GOT3 (cell line): ENCODE data around the gene KXD1.
"Not testable (repeated sequence)": the region's sequence is repeated elsewhere in the genome, so short reads cannot be mapped to it uniquely, and the experiment has no call there.

Experiments used
- DNase-seq: peaks from one replicate; lab custom pipeline; 2025; ENCODE audit warnings: mixed read lengths; lab: John Stamatoyannopoulos, UW

Gene KXD1

DNA sequence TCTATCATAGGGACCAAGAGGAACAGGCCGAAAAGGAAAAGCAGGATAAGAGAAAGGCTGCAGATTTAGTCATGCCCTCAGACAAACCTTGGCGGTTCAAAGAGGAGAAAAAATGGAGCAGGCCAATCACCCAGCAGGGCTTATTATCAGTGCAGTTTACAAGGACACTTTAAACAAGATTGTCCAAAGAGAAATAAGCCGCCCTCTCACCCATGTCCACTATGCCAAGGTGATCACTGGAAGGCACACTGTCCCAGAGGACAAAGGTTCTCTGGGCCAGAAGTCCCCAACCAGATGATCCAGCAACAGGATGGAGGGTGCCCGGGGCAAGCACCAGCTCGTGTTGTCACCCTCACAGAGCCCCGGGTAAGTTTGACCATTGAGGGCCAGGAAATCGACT, 22.6 kb downstream of the KXD1 start:
- DNase-seq = no peak

DNA sequence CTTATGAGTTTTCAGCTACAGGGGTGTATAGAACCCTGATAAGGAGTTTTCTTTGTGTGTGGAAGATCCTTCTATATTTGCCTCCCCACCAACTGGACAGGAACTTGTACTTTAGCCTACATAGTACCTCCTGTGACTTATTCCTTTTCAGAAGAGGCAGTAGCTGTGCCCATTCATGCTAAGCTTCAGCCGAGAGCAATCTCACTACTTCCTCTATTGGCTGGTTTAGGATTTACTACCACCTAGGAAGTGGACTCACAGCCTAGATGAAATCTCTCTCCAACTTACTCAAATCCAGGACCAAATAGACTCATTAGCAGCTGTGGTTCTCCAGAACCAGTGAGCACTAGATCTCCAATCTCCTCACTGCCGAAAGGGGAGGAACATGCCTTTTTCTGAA, 28.6 kb downstream of the KXD1 start:
- DNase-seq = no peak

DNA sequence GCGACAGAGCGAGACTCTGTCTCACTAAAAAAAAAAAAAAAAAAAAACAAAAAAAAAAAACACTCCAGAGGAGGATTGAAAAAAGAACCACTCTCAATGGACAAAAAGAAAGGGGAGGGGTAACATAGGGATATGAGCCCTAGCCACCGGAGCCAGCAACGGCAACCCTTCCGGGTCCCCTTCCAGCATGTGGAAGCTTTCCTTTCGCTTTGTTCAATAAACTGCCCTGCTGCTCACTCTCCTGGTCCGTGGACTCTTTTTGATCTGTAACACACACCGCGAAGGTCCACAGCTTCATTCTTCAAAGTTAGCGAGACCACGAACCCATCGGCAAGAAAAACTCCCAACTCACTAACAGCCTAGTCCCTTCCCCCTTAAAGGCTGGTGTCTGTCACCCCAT, 29.9 kb downstream of the KXD1 start:
- DNase-seq = no peak

DNA sequence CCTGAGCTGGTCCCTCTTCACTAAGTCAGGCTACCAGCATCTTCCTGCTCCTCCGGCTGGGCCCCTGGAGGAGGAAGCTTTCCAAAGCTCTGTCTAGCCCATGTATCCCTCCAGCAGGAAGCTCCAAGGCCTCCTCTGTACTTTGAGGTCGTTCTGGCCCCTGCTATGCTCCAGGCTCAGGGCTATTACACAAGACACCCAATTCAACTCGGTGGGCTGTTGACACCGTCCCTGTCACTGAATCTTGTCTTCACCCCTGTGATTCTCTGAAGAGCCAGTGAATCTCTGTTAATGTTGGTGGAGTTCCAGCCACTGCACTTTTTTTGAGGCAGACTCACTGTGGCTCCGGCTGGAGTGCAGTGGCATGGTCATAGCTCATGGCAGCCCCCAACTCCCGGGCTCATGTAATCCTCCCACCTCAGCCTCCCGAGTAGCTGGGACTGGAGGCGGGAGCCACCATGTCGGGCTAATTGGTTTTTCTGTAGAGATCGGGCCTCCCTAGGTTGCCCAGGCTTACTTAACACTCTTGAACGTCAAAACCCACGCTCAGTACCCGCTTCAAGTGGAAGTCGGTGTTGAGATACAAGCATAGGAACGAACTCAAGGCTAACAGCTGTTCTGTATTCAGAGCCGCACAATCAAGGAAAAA, 30.4 kb downstream of the KXD1 start:
- no peak for DNase-seq

DNA sequence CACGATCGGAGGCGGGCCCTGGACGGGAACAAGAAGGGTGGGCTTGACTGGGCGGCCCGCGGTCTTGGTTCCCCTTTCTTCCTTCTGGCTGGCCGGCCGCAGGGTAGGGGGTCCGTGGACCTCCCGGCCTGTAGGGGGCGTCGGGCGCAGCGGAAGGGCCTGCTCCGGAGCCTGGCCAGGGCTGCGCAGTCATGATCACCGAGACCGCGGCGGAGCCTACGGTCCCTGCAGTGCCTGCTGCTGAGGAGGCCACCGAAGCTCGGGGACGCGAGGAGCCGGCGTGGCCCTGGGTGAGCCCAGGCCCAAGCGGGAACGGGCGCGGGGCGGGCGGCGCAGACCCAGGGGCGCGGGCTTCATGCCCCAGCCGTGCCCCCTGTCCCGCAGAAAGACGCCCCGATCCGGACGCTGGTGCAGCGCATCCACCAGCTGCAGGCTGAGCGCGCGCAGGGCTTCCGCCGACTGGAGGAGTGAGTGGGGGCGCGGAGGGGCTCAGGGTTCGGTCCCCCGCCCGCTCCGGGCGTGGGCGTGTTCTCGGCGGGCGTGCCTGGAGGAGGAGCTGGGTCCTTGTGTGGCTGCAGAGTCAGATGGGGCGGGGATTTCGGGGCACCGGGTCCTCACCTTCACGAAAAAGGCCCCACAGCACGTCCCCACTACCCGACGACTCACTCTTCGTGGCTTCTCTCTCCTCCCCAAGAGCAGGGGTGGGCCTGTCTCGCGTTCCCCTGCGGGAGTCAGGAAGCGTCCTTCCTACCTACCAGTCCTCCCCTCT, 31.1 kb downstream of the KXD1 start, which contains the start of gene REX1BD:
TSS of gene REX1BD (plus strand) at position 188 of the 769 bp plus-strand sequence. CDS start at position 192, 4 bp downstream.
- DNase-seq = peak; percentile 70

DNA sequence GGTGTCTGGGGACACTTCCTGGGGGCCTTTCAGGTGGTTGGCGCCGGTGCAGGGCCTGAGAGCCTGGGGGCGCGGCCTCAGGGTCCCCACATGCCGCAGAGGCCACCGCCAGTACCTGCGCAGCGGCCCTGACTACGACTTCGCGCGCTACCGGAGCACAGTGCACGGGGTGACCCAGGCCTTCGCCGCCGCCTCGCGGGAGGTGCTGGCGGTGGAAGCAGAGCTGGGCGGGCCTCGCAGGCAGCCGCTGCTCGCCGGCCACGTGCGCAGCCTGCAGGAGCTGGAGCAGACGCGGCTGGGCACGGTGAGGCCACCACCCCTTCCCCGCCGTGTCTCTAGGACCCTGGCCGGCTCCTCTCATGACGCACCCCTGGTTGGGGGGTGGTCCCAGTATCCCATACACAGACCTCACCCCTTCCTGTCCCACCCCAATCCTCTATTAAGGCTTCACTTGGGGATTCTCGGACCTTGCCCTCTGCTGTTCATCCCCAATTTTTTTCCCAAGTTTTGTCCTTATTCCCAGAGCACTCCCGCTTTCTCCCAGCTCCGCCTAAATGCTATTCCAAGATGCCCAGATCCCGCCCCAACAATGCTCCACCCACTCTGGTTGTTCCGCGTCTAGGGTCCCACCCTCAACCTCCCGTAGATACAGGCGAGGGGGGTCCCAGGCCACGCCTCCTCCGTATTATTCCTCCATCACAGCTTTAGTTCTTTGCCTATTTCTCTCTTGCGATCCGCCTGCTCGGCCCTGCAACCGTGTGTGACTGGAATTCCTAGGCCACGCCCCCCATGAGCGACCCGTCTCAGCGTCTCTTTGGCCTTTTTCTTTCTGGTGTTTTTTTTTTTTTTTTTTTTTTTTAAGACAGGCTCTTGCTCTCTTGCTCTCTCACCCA, 32.0 kb downstream of the KXD1 start:
- peak; percentile 32 for DNase-seq

DNA sequence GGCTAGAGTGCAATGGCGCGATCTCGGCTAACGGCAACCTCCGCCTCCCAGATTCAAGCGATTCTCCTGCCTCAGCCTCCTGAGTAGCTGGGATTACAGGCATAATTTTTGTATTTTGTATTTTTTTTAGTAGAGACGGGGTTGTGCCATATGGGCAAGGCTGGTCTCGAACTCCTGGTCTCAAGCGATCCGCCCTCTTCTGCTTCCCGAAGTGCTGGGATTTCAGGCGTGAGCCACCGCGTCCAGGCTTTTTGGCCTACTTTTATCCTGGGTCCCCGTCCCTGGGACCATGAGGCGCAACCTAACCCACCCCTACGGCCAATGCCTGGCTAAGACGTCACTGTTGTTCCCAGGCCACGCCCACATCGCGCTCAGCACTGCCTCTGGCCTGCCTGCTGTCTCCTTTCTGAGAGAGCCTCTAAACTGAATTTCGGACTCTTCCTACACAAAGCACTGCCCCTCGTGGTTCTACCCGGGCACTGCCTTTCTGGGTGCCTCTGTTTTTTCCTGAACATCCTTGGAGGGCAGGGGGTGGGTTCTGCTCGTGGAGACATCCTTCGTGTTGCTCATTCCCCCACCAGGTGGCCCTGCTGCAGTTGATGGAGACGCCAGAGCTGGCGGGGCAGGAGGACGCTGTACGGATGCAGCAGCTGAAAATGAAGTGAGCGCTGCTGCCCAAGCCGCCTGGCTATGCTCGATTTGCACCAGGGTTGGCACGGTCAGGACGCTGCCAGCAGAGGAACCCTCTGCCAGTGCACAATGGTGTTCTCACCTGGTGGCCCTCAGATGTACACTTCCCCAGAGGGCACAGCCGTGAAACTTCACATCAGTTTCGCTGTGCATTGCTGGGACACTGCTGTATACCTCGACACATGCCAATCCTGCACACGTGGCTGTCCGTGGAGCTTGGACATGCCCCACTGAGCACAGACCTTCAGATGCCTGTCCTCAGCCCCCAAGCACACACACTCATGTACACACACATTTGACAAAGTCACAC, 32.9 kb downstream of the KXD1 start:
- no peak for DNase-seq

DNA sequence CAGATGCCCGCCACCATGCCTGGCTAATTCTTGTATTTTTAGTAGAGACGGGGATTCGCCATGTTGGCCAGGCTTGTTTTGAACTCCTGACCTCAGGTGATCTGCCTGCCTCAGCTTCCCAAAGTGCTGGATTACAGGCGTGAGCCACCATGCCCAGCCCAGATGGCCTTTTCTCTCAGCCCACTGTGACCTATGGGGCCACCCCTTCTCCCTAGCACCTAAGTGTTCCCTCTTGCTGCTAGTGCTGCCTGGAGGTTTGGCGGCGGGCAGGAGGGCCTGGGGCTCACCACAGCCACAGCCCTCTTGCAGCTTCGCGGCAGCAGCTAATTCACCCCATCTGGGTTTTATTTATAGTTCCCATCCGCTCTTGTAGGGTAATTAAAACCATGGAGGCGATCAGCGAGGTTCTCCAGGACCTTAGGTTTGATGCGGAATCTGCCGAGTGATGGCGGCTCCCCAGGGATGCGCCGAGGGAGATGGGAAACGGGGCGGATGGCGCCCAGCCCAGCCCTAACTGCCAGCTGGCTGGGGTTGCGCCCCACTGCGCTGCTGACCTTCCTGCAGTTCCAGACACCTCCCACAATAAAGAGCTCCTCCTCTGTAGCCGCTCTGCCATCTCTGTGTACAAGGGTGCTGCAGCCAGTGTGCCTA, 34.2 kb downstream of the KXD1 start:
- DNase-seq = no peak

DNA sequence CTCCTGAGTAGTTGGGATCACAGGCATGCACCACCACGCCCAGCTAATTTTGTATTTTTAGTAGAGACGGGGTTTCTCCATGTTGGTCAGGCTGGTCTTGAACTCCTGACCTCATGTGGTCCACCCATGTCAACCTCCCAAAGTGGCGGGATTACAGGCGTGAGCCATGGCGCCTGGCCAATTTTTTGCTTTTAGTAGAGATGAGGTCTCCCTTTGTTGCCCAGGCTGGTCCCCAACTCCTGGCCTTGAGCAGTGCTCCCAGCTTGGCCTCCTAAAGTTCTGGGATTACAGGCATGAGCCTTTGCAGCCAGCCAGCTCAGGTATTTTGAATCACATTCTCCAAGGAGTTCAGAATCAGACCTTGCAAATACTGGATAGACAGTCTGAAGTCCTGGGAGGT, 35.1 kb downstream of the KXD1 start:
- not testable (repeated sequence) for DNase-seq

DNA sequence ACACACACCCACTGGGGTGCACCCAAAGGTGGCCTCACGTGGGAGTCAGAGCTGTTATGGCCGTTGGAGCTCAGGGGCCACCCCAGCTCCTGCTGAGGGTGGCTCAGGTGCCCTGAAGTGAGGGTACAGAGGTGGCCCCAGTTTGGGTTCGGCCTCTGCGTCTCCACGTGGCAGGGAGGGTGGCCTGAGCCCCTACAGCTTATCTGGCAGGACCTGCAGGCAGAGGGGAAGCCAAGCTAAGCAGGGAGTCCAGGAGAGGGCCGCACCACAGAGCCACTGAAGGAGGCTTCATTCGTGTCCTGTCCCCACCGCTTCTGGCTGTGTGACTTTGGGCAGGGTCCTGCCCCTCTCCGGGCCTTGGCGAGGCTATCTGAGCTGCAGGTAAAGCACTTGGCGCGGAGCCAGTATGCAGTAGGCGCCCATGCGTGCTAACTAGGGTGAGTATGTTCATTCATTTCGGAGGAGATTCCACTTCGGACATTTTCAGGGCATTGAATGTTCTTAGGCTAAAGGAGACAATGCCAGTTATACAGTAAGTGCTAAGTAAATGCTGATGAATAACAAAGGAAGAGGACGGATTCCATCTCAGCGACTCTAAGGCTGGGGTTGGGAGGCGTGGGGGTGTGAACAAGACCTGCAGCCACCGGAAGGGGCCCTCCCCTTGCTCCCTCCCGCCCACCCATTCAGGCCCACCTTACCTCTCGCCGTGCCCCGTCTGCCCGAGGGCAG, 35.9 kb downstream of the KXD1 start:
- no peak for DNase-seq

DNA sequence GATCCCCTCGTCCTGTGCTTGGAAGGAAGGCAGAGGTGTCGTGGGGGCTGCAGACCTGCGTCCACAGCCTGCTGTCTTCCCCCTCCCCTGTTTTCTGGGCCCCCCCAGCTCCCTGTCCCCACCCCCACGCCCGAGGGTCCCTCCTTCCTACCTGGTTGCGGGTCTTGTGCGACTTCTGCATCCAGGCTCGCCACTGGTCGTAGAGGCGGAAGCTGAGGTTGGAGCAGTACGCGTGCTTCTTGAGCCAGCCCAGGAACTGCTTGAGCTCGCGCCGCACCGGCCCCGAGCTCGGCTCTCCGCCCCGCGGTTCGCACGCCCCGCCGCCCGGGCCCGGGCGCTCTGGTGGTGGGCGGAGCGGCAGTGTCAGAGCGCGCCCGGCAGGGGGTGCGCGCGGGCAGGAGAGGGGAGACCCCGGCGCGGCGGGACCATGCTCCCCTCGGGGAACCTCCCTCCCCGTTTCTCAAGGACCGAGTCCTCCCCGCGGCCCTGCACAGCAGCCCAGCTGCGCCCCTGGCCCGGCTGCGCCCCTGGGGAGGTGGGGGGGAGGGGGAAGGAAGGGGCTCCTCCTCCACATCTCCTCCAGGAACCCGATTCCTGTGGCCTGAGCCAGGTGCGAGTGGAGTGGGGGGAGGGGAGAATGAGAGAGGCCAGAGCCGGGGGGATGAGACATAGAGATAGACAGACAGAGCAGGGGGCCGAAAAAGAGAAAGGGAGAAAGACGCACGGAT, 36.6 kb downstream of the KXD1 start:
- no peak for DNase-seq

DNA sequence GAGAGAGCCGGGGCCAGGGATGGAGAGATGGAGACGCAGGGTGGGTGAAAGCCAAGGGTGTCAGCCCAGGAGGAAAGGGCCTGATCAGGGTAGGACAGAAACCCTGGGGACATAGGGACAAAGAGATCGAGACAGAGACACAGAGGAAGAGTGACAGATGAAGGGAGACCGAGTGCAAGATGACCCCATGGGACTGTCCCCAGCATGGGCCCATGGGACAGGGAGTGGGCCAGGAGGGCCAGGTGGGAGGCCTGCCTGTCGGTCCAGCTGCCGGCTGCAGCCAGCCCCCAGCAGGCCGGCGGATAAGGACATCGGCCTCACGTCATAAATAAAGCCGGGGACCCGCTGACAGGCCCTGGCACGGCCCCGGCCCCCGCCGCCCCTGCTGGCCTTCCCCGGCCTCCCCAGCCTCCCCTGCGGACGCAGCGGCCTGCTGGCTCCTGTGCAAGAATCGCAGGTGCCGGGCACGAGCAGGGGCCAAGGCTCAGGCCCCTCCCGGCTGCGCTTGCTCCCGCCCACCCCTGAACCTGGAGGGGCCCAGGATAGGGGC, 37.2 kb downstream of the KXD1 start:
- no peak for DNase-seq

DNA sequence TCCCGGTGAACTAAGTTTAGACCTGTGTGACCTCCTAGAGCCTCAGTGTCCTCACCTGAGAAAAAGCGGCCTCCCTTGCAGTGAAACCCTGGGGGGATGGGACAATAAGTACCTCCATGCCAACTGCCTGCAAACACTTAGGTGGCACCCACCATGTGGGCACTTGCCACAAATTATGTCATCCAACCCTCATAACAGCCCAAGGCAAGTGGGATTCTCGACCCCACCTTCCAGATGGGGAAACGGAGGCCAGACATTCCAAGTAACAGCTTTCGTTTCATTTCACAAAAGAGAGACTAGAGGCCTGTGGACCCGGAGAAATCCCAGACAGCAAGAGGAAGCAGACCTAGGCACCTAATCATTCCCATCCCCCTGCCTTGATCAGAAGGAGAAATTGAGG, 37.8 kb downstream of the KXD1 start:
- DNase-seq = no peak

DNA sequence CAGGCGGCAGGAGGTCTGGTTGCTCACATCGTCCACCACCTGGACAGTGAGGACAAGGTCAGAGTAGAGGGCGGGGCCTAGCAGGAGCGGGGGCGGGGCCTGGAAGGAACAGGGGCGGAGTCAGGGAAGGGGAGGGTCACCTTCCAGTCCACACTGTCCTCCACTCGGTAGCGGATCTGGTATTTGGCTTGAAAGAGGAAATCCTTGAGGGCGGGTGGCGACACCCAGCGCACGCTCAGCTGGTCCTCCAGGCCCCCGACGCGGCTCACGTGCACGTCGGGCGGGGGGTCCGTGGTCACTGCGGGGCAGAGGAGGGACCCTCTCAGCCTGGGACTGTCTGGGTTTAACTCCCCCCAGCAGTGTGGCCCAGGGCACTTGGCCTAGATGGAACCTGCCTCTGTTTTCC, 39.1 kb downstream of the KXD1 start:
- no peak for DNase-seq

DNA sequence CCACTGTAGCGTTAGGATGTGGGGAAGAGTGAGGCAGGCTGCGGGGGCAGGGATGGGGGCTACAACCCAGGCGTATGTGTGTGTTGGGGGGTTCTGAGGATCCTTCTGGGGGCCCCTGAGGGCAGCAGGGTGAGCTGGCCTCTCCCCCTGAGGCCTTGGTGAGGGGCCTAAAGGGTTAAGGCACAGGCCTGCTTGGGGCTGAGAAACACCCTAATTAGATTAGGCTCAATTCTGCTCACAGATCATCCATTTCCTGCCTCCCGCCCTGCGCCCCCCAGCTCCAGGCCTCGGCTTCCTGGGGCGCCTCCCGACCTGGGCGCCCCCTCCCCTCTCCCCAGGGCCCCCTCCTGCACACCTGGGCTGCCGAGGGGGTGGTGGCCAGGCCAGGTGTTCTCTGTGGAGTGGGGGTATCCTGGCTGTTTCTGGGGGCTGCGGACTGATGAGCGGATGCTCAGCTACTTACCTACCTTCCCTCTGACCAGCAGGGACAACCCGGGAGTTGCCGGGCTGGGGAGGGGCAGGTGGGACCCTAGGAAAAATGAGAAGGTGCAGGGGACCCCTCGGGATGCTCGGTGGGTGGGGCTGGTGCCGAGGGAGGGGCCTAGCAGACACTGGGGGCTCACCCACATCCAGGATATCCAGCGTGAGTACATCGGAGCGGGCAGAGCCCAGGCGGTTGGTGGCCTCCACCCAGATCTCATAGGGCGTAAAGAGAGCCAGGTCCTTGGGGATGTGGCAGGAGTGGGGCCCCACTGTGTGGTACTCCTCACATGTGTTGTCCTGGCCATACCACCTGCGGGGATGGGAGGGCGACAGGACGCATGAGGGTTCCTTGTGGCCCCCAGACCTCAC, 40.4 kb downstream of the KXD1 start:
- DNase-seq = no peak

DNA sequence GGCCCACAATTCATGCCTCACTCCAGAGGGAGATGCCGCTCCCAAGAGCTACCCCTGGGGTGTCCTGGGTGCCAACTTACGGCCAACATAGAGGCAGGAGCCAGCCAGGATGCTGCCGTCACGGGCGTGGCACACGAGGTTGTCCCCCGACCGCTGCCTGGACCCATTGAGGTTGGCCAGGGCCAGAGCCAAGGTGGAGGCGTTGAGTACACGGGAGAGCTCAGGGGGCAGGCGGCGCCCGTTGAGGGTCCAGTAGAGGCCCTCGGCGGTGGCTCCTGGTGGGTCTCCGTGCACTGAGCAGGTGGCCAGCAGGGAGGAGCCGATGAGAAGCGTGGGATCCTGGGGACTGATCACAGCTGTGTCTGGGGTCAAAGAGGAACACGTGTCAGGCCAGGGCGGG, 41.8 kb downstream of the KXD1 start:
- no peak for DNase-seq

DNA sequence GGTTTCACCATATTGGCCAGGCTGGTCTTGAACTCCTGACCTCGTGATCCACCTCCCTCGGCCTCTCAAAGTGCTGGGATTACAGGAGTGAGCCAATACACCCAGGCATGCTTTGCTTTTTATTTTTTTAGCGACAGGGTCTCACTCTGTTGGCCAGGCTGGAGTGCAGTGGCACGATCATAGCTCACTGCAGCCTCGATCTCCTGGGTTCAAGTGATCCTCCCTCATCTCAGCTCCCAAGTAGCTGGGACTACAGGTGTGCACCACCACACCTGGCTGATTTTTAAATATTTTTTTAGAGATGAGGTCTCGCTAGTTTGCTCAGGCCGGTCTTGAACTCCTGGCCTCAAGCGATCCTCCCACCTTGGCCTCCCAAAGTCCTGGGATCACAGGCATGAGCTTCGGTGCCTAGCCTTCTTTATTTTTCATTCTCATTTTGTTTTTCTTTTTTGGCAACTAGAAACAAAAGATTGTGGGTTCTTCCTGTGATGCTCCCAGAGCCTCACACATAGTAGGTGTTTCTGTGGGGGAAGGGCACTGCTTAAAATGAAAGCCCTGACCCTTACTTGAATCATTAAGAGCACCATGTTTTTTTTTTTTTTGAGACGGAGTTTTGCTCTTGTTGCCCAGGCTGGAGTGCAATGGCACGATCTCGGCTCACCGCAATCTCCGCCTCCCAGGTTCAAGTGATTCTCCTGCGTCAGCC, 43.2 kb downstream of the KXD1 start:
- DNase-seq = not testable (repeated sequence)

DNA sequence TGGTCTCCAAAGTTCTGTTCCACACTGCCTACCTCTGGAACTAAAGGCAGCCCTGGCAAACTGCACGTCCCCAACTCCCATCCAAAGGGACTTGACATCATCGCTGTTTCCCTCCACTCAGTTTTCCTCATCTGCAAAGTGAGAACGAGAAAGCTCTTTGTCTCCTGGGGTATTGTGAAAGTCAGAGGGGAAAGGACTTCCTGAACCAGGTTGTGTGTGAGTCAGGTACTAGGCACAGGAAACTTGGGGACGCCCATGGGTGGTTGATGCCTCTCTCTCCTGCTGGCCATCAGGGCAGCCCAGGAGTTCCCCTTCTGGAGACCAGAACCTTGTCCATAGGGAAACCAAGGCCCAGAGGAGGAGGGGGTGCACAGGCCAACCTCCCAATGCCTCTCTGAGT, 44.2 kb downstream of the KXD1 start:
- DNase-seq = no peak
